ENCODE measurements around the gene ZFYVE27. TPM values are rescaled to one million over a fixed set of nuclear protein-coding genes. Genes with fewer than 3 reads are reported as not detected.

The ZFYVE27 gene
- total RNA-seq, 3 donors from 2014 or later: 48.8 to 83.7 (median 55.0) TPM

GRCh38 chr10:97789770-97790397, 53.0 kb downstream of the ZFYVE27 start:
- intact Hi-C loops (cut with DNase I, micrococcal nuclease): loop anchor here in 1 of 2 donors (5.0 kb wide), 1 partner anchor 77 kb away; no protein-coding TSS in a partner anchor
- no peak overlapping the region for H3K4me3 ChIP-seq
- TF ChIP-seq CTCF (IDR thresholded peaks at IDR 0.05): no peak
- DNase-seq (no peak), ATAC-seq (no peak)
- no peaks in the 10 kb centered on the region for H3K4me1 ChIP-seq (ENCODE audit: low read depth)
- no peaks in the 10 kb centered on the region for H3K9me3 ChIP-seq
- H3K36me3 ChIP-seq (ENCODE audit: low read depth): no peaks in the 10 kb centered on the region

- ATAC-seq: peak; percentile 62
- TF ChIP-seq CTCF (IDR thresholded peaks at IDR 0.05): peak; percentile 89
- Histone ChIP-seq H3K4me1 (ENCODE audit: low read depth) (no peaks in the 10 kb centered on the region), H3K36me3 (ENCODE audit: low read depth) (no peaks in the 10 kb centered on the region), H3K4me3 (no peak overlapping the region), H3K9me3 (no peaks in the 10 kb centered on the region)
- DNase-seq: peak; percentile 64 to 78 (median 77)
- intact Hi-C loops (cut with DNase I, micrococcal nuclease): loop anchor here in 1 of 2 donors (5.0 kb wide), 1 partner anchor 75 kb away; no protein-coding TSS in a partner anchor
Measured at GRCh38 chr10:97791824-97792721, 55.1 kb downstream of the ZFYVE27 start.

GRCh38 chr10:97795886-97796285, 59.0 kb downstream of the ZFYVE27 start:
- intact Hi-C loops (cut with DNase I, micrococcal nuclease): no loop called here
- ATAC-seq: no peak
- Histone ChIP-seq H3K9me3 (no peaks in the 10 kb centered on the region), H3K4me3 (no peak overlapping the region), H3K36me3 (ENCODE audit: low read depth) (no peaks in the 10 kb centered on the region), H3K4me1 (ENCODE audit: low read depth) (no peaks in the 10 kb centered on the region)
- no peak for TF ChIP-seq CTCF (IDR thresholded peaks at IDR 0.05)
- no peak for DNase-seq

GRCh38 chr10:97796651-97797050, 59.7 kb downstream of the ZFYVE27 start:
- DNase-seq (no peak), ATAC-seq (peak; percentile 25)
- Histone ChIP-seq H3K36me3 (ENCODE audit: low read depth) (no peaks in the 10 kb centered on the region), H3K9me3 (no peaks in the 10 kb centered on the region), H3K4me3 (no peak overlapping the region), H3K4me1 (ENCODE audit: low read depth) (no peaks in the 10 kb centered on the region)
- intact Hi-C loops (cut with DNase I, micrococcal nuclease): no loop called here
- TF ChIP-seq CTCF (IDR thresholded peaks at IDR 0.05): no peak

- intact Hi-C loops (cut with DNase I, micrococcal nuclease): no loop called here
- Histone ChIP-seq H3K36me3 (ENCODE audit: low read depth) (no peaks in the 10 kb centered on the region), H3K4me1 (ENCODE audit: low read depth) (no peaks in the 10 kb centered on the region), H3K4me3 (no peak overlapping the region), H3K9me3 (no peaks in the 10 kb centered on the region)
- no peak for DNase-seq
- no peak for ATAC-seq
- no peak for TF ChIP-seq CTCF (IDR thresholded peaks at IDR 0.05)
Measured at GRCh38 chr10:97798958-97799610, 62.2 kb downstream of the ZFYVE27 start.
